Nephron progenitor cell (in vitro differentiated cells): Measurements from ENCODE around the gene STARD8.
A peak's percentile ranks its signal among the peaks of the same experiment; 100 is the strongest.

Source experiments
- DNase-seq: peaks from one replicate; pipeline ENCODE4 v3.0.0; 2021
- H3K27ac Mint-ChIP-seq: 2 replicates; pipeline ENCODE4 v1.8.0; 2021; ENCODE audit warnings: mild to moderate bottlenecking, moderate library complexity, mixed read lengths
- H3K27me3 Mint-ChIP-seq: 2 replicates; pipeline ENCODE4 v1.8.0; 2021; ENCODE audit warnings: mild to moderate bottlenecking, low read depth, mixed read lengths; ENCODE audit not compliant: poor library complexity
- H3K36me3 Mint-ChIP-seq: 2 replicates; pipeline ENCODE4 v1.8.0; 2021; ENCODE audit warnings: low read depth, mixed read lengths
- H3K4me1 Mint-ChIP-seq: 2 replicates; pipeline ENCODE4 v1.8.0; 2021; ENCODE audit warnings: mixed read lengths
- H3K4me3 Mint-ChIP-seq: 2 replicates; pipeline ENCODE4 v1.8.0; 2021; ENCODE audit warnings: mild to moderate bottlenecking, moderate library complexity, mixed read lengths
- H3K9me3 Mint-ChIP-seq: 2 replicates; pipeline ENCODE4 v1.8.0; 2021; ENCODE audit warnings: mild to moderate bottlenecking, moderate library complexity, mixed read lengths
- TF ChIP-seq, protein P1 (sequence below): fragments of 200-600 bp; sonication (generic); IDR thresholded peaks from 2 replicates; pipeline ENCODE4 v1.5.0; 2021; ENCODE audit warnings: antibody characterized with exemption

The STARD8 gene

GRCh38 chrX:68690936-68691501 lies 43.6 kb downstream of the STARD8 start:
- Mint-ChIP-seq H3K9me3 (peaks cover 43% of the 10 kb centered on the region), H3K4me3 (no peak overlapping the region)

GRCh38 chrX:68691921-68692320 lies 44.5 kb downstream of the STARD8 start:
- Mint-ChIP-seq H3K4me3 (no peak overlapping the region), H3K4me1 (peaks cover 40% of the 10 kb centered on the region), H3K36me3 (no peaks in the 10 kb centered on the region), H3K27me3 (no peaks in the 10 kb centered on the region), H3K27ac (no peak overlapping the region), H3K9me3 (peaks cover 39% of the 10 kb centered on the region)
- DNase-seq, result no peak
- TF ChIP-seq, protein P1, sequence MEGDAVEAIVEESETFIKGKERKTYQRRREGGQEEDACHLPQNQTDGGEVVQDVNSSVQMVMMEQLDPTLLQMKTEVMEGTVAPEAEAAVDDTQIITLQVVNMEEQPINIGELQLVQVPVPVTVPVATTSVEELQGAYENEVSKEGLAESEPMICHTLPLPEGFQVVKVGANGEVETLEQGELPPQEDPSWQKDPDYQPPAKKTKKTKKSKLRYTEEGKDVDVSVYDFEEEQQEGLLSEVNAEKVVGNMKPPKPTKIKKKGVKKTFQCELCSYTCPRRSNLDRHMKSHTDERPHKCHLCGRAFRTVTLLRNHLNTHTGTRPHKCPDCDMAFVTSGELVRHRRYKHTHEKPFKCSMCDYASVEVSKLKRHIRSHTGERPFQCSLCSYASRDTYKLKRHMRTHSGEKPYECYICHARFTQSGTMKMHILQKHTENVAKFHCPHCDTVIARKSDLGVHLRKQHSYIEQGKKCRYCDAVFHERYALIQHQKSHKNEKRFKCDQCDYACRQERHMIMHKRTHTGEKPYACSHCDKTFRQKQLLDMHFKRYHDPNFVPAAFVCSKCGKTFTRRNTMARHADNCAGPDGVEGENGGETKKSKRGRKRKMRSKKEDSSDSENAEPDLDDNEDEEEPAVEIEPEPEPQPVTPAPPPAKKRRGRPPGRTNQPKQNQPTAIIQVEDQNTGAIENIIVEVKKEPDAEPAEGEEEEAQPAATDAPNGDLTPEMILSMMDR, result no peak

More at GRCh38 chrX:68690936-68691501, 43.6 kb downstream of the STARD8 start:
- Mint-ChIP-seq H3K4me1 (peaks cover 40% of the 10 kb centered on the region), H3K27ac (no peak overlapping the region), H3K36me3 (no peaks in the 10 kb centered on the region), H3K27me3 (no peaks in the 10 kb centered on the region)
- DNase-seq, result no peak
- TF ChIP-seq, protein P1, result no peak

GRCh38 chrX:68692651-68693050 lies 45.2 kb downstream of the STARD8 start:
- H3K36me3 Mint-ChIP-seq, result no peaks in the 10 kb centered on the region
- H3K27ac Mint-ChIP-seq, result no peak overlapping the region
- no peaks in the 10 kb centered on the region for H3K27me3 Mint-ChIP-seq
- DNase-seq, result no peak
- H3K4me1 Mint-ChIP-seq, result peaks cover 41% of the 10 kb centered on the region
- peaks cover 39% of the 10 kb centered on the region for H3K9me3 Mint-ChIP-seq
- peak overlapping the region; percentile 76 for H3K4me3 Mint-ChIP-seq
- TF ChIP-seq, protein P1, result no peak

DNA sequence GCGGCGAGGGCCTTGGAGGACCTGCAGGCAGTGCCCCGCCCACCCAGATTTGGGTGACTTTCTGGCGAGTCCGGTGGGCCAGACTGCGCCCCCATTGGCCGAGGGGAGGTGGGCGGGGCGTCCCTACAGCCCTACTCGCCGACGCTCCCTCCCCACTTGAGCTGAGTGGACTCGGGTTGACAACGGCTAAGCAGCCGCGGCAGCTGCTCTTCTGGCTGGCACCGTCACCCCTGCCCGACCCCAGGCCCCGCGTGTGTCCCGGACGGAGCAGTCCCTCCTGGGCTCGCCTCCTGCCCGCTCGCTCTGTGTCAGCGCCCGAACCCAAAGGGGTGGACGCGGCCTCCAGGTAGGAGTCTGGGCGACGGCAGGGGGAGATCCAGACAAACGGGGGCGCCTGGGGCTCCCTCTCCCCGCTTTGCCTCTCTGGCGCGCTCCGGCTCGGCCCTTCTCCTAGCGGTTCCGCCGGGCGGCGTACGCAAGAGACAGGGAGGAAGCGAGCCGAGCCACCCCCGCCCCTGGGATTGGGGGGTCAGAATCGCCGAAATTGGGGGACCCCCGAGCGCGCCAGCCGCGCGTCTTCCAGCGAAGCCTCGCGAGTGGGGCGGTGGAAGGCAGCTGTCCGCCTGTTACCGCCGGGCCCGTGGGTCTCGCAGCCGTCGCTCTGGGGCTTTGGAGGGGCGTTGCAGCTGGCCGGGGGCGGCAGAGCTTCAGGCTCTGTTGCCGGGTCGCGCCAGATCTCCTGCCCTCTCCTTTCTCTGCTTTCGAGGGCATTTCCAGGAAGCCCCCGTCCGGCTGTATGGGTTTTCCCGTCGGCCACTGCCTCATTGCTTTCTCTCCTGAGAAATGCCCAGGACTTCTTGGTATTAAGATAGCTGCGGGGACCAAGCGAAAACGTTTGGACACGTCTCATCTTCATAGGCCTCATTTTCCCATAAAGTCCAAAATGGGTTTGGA lies 46.3 kb downstream of the STARD8 start:
- DNase-seq, result peak; percentile 90

DNA sequence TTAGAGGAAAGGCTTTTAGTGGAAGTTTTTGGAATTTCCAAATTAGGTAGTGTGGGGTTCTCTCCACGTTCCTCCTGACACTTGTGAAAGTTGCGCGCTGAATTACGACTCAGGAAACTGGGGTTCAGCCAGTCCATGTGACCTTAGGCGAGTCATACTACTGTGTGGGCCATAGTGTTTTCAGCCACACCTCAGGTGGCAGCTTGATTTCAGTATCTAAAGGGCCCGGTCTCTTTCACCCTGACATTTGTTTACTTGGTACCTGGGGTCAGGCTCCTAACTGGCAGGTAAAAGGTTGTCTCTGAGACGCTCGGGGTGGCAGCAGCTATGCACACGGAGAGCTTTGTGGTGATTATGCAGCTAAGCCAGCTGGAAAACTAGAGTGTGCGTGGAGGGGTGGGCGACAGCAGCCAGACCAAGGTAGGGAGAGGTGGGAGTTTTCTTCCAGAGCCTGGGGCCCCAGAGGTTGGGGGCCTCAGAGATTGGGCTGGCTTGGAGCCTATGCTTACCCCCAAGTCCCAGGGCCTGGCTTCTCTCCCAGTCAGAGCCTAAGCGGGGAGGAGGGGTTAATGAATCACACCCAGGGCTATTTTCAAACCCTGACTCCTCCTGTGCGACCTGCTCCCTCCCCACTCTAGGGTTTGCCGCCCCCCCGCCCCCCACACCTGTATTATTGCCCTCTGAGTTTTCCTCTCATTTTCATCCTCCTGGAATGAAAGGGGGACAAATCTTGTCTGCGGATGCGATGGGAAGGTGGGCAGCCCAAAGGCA lies 47.2 kb downstream of the STARD8 start:
- TF ChIP-seq, protein P1, result no peak
- no peak for DNase-seq
- H3K36me3 Mint-ChIP-seq, result no peaks in the 10 kb centered on the region
- peak overlapping the region; percentile 76 for H3K4me3 Mint-ChIP-seq
- no peaks in the 10 kb centered on the region for H3K27me3 Mint-ChIP-seq
- H3K27ac Mint-ChIP-seq, result no peak overlapping the region
- H3K4me1 Mint-ChIP-seq, result peaks cover 51% of the 10 kb centered on the region
- peaks cover 44% of the 10 kb centered on the region for H3K9me3 Mint-ChIP-seq

More for the DNA sequence above, 46.3 kb downstream of the STARD8 start:
- Mint-ChIP-seq H3K36me3 (no peaks in the 10 kb centered on the region), H3K27ac (no peak overlapping the region), H3K4me3 (peak overlapping the region; percentile 76), H3K4me1 (peaks cover 48% of the 10 kb centered on the region), H3K9me3 (peaks cover 42% of the 10 kb centered on the region), H3K27me3 (no peaks in the 10 kb centered on the region)
- TF ChIP-seq, protein P1, result no peak
